HG03469 (cell line): ENCODE results near the gene KIF7.

Source experiments
- ATAC-seq: cut with Tn5 transposase; IDR thresholded peaks from one replicate; pipeline ENCODE4 v1.9.1; 2021; ENCODE audit warnings: mild to moderate bottlenecking, moderate library complexity, moderate number of reproducible peaks; ENCODE audit not compliant: unreplicated experiment

The KIF7 gene

GRCh38 chr15:89649716-89650115, 5.6 kb downstream of the KIF7 start:
- ATAC-seq, result no peak

DNA sequence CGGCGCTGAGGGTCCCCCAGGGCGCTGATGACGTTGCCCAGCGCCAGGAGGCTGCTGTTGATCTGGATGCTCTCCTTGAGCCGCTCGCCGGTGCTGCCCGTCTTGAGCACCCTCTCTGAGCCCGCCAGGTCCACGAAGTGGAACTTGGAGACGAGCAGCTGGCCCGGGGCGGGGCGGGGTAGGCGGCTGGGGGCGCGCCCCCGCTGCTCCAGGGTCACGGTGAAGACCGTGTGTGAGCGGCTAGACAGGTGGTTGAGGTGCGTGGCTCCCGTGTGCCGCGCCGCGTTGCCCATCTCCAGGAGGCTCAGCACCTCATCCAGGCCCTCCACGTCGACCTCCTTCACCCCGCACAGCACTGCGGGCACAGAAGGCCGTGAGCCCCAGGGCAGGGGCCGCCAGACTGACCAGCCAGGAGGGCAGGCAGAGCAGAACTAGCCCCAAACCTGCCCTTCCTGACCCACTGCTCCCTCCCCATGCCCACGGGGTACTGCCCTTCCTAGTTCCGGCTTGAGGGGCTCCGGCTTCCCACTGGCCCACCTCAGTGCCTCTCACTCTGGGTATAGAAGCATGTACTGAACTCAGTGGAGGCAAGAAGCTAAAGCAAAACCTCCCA, 6.1 kb downstream of the KIF7 start:
- no peak for ATAC-seq

- ATAC-seq, result no peak
Measured at GRCh38 chr15:89648106-89649012, 6.9 kb downstream of the KIF7 start.

- ATAC-seq, result no peak
Measured at GRCh38 chr15:89647191-89647851, 7.9 kb downstream of the KIF7 start.

DNA sequence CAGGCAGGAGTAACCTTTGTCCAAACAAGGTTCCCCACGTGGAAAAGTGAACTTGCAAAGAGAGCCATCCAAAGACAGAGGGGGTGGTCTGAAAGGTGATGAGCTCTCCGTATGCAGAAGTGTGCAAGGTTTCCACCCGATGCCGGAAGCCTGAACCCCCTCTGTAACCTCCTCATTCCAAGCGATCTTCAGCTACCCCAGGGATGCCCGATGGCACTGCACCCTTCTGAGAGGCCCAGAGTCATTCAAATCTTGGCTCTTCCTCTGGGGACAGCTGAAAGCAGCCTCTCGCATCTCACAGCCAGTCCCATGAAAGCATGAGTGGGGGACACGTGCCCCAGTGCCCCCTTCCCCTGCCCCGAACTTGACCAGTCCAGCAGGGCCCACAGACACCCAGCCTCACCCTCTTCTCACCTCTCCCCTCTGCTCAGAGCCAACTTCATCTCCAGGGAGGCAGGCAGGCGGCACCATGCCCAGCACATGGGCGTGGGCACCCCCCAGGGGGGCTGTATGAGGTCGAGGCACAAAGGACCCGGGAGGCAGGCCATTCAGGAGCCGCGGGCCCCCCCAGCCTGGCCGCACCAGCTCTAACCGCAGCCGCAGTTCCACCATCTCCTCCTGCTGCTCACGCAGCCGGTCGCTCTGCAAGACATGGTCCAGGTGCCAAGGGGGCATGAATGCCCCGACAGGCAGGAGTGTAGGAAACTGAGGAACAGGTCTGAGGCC, 8.7 kb downstream of the KIF7 start:
- ATAC-seq, result no peak

DNA sequence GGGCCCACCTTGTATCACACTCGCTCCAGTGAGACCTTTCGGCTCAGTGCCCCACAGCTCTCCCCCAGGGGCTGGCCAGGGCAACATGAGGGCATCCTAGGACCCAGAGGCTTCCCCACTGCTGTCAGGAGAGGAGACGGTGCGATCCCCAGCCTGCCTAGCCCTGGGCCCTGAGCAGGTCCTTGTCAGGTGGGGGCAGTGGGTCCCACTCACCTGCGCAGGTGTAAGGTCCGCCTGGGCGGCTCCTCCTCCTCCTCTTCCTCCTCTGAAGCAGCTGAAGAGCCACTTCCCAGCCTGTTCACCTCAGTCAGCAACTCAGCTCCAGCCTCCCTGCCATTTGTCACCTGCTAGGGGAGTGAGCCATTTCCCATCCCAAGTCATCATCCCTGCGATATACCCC, 9.6 kb downstream of the KIF7 start:
- ATAC-seq, result no peak

- no peak for ATAC-seq
Measured at GRCh38 chr15:89642106-89642505, 13.2 kb downstream of the KIF7 start.

- ATAC-seq, result no peak
Measured at GRCh38 chr15:89641053-89641452, 14.2 kb downstream of the KIF7 start.

DNA sequence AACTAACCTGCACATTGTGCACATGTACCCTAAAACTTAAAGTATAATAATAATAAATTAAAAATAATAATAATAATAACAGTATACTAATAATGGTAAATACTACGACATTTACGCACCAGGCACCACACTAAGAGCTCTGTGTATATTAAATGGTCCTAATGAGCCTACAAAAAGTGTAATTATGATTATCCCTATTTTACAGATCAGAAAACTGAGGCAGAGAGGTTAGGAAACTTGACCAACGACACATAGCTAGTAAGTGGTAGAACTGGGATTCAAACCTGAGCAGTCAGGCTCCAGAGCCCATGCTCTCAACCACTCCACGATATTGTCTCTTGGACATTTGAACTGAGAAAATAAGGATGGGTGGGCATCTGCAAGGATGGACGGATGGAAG, 15.0 kb downstream of the KIF7 start:
- ATAC-seq, result no peak

DNA sequence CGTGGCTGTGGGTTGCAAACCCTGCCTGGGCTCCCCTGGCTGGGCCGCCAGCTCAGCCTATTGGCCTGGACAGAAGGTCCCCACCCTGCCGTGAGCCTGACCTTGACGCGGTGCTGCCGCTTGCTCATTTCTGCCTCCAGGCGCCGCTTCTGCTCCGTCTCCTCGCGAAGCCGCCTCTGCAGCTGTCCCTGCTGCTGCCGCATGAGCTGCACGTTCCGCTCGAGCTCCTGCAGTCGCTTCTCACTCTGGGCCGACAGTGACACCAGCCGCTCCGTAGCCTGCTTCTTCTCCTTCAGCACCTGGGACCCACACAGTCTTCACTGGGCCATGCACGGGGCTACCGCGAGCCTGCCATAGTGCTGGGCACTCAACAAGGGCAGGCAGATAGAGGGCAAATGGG, 21.7 kb downstream of the KIF7 start:
- no peak for ATAC-seq

DNA sequence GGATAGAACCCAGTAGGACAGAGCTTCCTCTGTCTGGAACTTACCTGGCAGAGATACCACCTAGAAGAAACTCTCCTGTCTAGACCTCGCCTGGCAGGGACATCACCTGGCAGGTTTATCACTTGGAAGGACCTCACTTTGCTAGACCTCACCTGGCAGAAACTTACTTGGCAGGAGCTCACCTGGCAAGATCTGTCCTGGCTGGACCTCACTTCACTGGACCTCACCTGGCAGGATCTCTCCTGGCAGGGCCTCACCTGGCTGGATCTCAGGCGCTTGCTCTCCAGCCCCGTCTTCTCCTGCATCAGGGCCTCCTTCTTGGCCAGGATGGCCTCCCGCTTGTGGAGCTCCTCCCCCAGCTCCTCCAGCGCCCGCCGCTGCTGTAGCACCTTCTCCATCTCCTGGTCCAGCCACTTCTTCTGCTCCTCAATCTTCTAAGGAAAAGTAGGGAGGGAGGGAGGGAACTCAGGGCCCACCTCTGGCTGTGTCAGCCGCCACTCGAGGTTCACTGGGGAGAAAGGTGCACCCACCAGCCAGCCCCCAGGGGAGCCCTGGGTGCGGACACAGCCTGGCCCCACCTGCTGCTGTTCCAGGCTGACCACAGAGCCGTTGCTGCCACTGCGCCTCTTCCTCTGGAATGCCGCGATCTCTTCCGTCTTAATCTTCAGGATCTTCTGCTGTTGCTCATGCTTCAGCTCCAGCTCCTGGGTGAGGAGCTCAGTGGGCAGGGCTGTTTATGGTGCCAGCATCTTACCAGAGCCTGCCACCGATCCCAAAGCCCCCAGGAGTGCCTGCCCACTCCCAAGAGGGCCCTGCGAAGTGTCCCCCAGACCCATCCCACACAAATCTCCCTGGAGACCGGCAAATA, 22.5 kb downstream of the KIF7 start:
- ATAC-seq, result no peak

- no peak for ATAC-seq
Measured at GRCh38 chr15:89631902-89632264, 23.4 kb downstream of the KIF7 start.

- ATAC-seq, result no peak
Measured at GRCh38 chr15:89630974-89631901, 24.0 kb downstream of the KIF7 start.

DNA sequence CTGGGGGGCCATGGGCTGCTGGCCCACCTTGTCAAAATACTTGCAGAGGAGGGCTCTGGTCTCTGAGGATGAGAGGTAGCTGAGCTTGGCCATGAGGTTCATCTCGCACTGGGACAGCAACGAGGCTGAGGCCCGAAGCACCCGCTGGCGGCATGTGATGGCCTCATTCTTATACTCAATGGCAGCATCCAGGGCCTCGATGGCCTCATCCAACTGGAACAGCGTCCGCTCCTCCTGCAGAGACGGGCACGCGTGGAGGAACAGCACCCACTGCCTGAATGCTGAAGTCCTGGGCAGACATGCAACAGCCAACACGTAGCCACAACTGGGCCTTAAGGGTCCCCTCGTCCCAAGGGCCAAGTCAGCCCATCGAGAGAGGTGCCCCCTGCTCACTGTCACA, 25.0 kb downstream of the KIF7 start:
- ATAC-seq, result no peak

- ATAC-seq, result no peak
Measured at GRCh38 chr15:89629829-89630228, 25.4 kb downstream of the KIF7 start.

- no peak for ATAC-seq
Measured at GRCh38 chr15:89628806-89629715, 26.2 kb downstream of the KIF7 start.

GRCh38 chr15:89628301-89628700, 27.0 kb downstream of the KIF7 start:
- no peak for ATAC-seq

GRCh38 chr15:89627256-89627970, 27.9 kb downstream of the KIF7 start:
- ATAC-seq, result no peak
